Measurements from ENCODE around the gene GPR160. TPM values are rescaled to one million over a fixed set of nuclear protein-coding genes. Genes with fewer than 3 reads are reported as not detected.

GPR160 gene
- total and polyA plus RNA-seq, 2 experiments from 2014 or later = 39.4 to 55.7 TPM

- TF ChIP-seq CREB1 (CRISPR knock-in tag; IDR thresholded peaks at IDR 0.05; ENCODE audit: low read depth) (no peak), EZH2phosphoT487 (IDR thresholded peaks at IDR 0.05; ENCODE audit: unreplicated experiment) (no peak), JUNB (IDR thresholded peaks at IDR 0.05; ENCODE audit: unreplicated experiment) (no peak), ETS1 (IDR thresholded peaks at IDR 0.05) (no peak), NANOG (IDR thresholded peaks at IDR 0.05; ENCODE audit: borderline replicate concordance) (no peak), STAT1 (IDR thresholded peaks at IDR 0.05; ENCODE audit: unreplicated experiment) (no peak)
- TF ChIP-seq, protein P1, sequence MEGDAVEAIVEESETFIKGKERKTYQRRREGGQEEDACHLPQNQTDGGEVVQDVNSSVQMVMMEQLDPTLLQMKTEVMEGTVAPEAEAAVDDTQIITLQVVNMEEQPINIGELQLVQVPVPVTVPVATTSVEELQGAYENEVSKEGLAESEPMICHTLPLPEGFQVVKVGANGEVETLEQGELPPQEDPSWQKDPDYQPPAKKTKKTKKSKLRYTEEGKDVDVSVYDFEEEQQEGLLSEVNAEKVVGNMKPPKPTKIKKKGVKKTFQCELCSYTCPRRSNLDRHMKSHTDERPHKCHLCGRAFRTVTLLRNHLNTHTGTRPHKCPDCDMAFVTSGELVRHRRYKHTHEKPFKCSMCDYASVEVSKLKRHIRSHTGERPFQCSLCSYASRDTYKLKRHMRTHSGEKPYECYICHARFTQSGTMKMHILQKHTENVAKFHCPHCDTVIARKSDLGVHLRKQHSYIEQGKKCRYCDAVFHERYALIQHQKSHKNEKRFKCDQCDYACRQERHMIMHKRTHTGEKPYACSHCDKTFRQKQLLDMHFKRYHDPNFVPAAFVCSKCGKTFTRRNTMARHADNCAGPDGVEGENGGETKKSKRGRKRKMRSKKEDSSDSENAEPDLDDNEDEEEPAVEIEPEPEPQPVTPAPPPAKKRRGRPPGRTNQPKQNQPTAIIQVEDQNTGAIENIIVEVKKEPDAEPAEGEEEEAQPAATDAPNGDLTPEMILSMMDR (conservative IDR thresholded peaks at IDR 0.05; ENCODE audit: low read depth in 2 of 2) = no peak
- TF ChIP-seq, protein P2, sequence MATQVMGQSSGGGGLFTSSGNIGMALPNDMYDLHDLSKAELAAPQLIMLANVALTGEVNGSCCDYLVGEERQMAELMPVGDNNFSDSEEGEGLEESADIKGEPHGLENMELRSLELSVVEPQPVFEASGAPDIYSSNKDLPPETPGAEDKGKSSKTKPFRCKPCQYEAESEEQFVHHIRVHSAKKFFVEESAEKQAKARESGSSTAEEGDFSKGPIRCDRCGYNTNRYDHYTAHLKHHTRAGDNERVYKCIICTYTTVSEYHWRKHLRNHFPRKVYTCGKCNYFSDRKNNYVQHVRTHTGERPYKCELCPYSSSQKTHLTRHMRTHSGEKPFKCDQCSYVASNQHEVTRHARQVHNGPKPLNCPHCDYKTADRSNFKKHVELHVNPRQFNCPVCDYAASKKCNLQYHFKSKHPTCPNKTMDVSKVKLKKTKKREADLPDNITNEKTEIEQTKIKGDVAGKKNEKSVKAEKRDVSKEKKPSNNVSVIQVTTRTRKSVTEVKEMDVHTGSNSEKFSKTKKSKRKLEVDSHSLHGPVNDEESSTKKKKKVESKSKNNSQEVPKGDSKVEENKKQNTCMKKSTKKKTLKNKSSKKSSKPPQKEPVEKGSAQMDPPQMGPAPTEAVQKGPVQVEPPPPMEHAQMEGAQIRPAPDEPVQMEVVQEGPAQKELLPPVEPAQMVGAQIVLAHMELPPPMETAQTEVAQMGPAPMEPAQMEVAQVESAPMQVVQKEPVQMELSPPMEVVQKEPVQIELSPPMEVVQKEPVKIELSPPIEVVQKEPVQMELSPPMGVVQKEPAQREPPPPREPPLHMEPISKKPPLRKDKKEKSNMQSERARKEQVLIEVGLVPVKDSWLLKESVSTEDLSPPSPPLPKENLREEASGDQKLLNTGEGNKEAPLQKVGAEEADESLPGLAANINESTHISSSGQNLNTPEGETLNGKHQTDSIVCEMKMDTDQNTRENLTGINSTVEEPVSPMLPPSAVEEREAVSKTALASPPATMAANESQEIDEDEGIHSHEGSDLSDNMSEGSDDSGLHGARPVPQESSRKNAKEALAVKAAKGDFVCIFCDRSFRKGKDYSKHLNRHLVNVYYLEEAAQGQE (IDR thresholded peaks at IDR 0.05; ENCODE audit: unreplicated experiment) = no peak
These were observed 14.6 kb downstream of the GPR160 start (continued) for GRCh38 chr3:170052398-170052797.

- peak; percentile 30 for DNase-seq (ENCODE audit: low spot score)
- peaks cover 30% of the 10 kb centered on the region for H3K4me1 ChIP-seq (ENCODE audit: insufficient read depth)
- H3K4me1 Mint-ChIP-seq = peaks cover 39% of the 10 kb centered on the region
These were observed 16.4 kb downstream of the GPR160 start for GRCh38 chr3:170054204-170054603.

More at GRCh38 chr3:170054204-170054603, 16.4 kb downstream of the GPR160 start:
- Histone ChIP-seq H3K9me2 (ENCODE audit: insufficient read depth) (no peaks in the 10 kb centered on the region), H3K36me3 (ENCODE audit: insufficient read depth) (no peaks in the 10 kb centered on the region), H3K79me2 (replicated peaks; ENCODE audit: insufficient read depth) (peaks cover 15% of the 10 kb centered on the region), H3K27ac (ENCODE audit: low read depth) (no peak overlapping the region), H3K4me2 (no peak overlapping the region), H2AFZ (no peak overlapping the region), H3F3A (replicated peaks; ENCODE audit: low read depth) (0 out of 2 replicates have a peak, but pooled peaks cover 3% of the 10 kb centered on the region), H3K4me3 (no peak overlapping the region), H3K27me3 (ENCODE audit: insufficient read depth) (no peaks in the 10 kb centered on the region), H4K20me1 (replicated peaks; ENCODE audit: insufficient read depth) (no peaks in the 10 kb centered on the region)
- H3K4me3 Mint-ChIP-seq = no peak overlapping the region
- H3K9me3 Mint-ChIP-seq = no peaks in the 10 kb centered on the region
- TF ChIP-seq, protein P1 (conservative IDR thresholded peaks at IDR 0.05; ENCODE audit: low read depth in 2 of 2) = peak; percentile 40 to 50
- no peak for TF ChIP-seq STAT1 (IDR thresholded peaks at IDR 0.05; ENCODE audit: unreplicated experiment)
- H3K27ac Mint-ChIP-seq = no peak overlapping the region
- ATAC-seq = no peak
- H3K36me3 Mint-ChIP-seq (ENCODE audit: low read depth) = peaks cover 10% of the 10 kb centered on the region
- H3K27me3 Mint-ChIP-seq (ENCODE audit: insufficient read depth, low read depth, poor library complexity) = no peaks in the 10 kb centered on the region

Data from GM23338 (cell line).